AG04450 (cell line): ENCODE data around the gene AZIN2. TPM values are rescaled to one million over a fixed set of nuclear protein-coding genes. Genes with fewer than 3 reads are reported as not detected.

Experiments used
- CTCF ChIA-PET: fragments of 300-600, 350-600 bp; formaldehyde crosslinking; extraction: SDS; loops from one replicate; lab custom pipeline; 2022; ENCODE audit warnings: antibody characterized with exemption, inconsistent platforms; lab: Charles Lee
- POLR2A ChIA-PET: fragments of 350-600 bp; formaldehyde crosslinking; extraction: SDS; loops from one replicate; lab custom pipeline; 2021; ENCODE audit warnings: antibody characterized with exemption, inconsistent platforms; lab: Yijun Ruan, JAX
- DNase-seq: peaks from one replicate; pipeline ENCODE4 v3.0.0-alpha.2; 2011; ENCODE audit warnings: low read depth, low spot score
- H3K27ac ChIP-seq: one replicate; pipeline ENCODE4 v1.5.1; 2012; ENCODE audit warnings: low read depth, low read length, control low read depth
- H3K27me3 ChIP-seq: one replicate; pipeline ENCODE4 v1.6.0; 2012; ENCODE audit warnings: low read length; ENCODE audit not compliant: control insufficient read depth, insufficient read depth
- H3K4me3 ChIP-seq: 2 replicates; pipeline ENCODE4 v1.5.1; 2011; ENCODE audit warnings: mild to moderate bottlenecking, low read depth, low read length, control low read depth
- H3K9me3 ChIP-seq: 2 replicates; pipeline ENCODE4 v1.5.1; 2012; ENCODE audit warnings: low read length; ENCODE audit not compliant: control insufficient read depth, insufficient read depth
- polyA plus RNA-seq: library from polyadenylated mRNA; depleted of rRNA; stranded (reverse); fragments of >200 nt; gene quantifications from 2 replicates; pipeline ENCODE4 v1.2.3, GENCODE V29; 2011
- TF ChIP-seq, protein P1 (sequence below): IDR thresholded peaks from 2 replicates; pipeline ENCODE4 v1.5.1; 2011; ENCODE audit warnings: low read depth, low read length, control low read depth, inconsistent platforms

The AZIN2 gene
- polyA plus RNA-seq, 1 experiment: 7.0 TPM

- ChIA-PET POLR2A (no interaction called here), CTCF (interaction anchor here (0.6 to 4.5 kb wide), 11 partner anchors 11 to 516 kb away, joined by 3 to 58 read pairs (median 4); partner anchors contain the start of gene AZIN2)
- no peak overlapping the region for H3K27ac ChIP-seq
- DNase-seq: no peak
- TF ChIP-seq, protein P1, sequence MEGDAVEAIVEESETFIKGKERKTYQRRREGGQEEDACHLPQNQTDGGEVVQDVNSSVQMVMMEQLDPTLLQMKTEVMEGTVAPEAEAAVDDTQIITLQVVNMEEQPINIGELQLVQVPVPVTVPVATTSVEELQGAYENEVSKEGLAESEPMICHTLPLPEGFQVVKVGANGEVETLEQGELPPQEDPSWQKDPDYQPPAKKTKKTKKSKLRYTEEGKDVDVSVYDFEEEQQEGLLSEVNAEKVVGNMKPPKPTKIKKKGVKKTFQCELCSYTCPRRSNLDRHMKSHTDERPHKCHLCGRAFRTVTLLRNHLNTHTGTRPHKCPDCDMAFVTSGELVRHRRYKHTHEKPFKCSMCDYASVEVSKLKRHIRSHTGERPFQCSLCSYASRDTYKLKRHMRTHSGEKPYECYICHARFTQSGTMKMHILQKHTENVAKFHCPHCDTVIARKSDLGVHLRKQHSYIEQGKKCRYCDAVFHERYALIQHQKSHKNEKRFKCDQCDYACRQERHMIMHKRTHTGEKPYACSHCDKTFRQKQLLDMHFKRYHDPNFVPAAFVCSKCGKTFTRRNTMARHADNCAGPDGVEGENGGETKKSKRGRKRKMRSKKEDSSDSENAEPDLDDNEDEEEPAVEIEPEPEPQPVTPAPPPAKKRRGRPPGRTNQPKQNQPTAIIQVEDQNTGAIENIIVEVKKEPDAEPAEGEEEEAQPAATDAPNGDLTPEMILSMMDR: no peak
- H3K4me3 ChIP-seq: no peak overlapping the region
- H3K27me3 ChIP-seq: no peaks in the 10 kb centered on the region
- H3K9me3 ChIP-seq: no peaks in the 10 kb centered on the region
These were observed 13.5 kb downstream of the AZIN2 start for GRCh38 chr1:33094486-33094885.

- Histone ChIP-seq H3K27me3 (no peaks in the 10 kb centered on the region), H3K9me3 (no peaks in the 10 kb centered on the region), H3K27ac (no peak overlapping the region), H3K4me3 (no peak overlapping the region)
- TF ChIP-seq, protein P1: peak; percentile 99
- ChIA-PET POLR2A (no interaction called here), CTCF (interaction anchor here (0.6 to 4.5 kb wide), 26 partner anchors 11 to 518 kb away, joined by 3 to 58 read pairs (median 4); partner anchors contain the start of gene AZIN2)
- peak; percentile 29 for DNase-seq
These were observed 14.1 kb downstream of the AZIN2 start for GRCh38 chr1:33094971-33095604.

DNA sequence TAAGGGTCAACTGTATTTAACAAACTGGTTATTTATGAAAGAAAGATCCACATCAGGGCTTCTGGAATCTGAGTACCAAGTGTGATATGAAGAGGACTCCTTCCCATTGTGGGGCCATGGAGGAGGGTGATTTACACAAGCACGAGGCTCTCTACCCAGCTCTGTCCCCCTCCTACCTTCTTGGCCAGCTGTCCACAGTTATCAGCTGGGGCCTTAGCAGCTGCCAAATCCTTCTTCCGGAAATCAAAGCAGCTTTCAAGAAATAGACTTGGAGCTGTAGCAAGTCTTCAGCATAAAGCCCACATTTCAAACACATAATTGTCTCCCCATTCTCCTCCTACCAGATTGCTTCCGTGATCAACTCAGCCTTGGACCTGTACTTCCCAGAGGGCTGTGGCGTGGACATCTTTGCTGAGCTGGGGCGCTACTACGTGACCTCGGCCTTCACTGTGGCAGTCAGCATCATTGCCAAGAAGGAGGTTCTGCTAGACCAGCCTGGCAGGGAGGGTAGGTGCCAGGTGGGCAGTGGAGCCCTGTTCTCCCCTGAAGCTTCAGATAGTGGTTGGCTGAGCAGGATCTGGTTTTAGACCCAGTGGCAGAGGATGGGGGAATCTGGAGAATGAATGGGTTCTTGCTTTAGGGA lies 15.5 kb downstream of the AZIN2 start:
- TF ChIP-seq, protein P1: no peak
- H3K27ac ChIP-seq: peak overlapping the region; percentile 81
- POLR2A ChIA-PET: interaction anchor here (0.6 to 1.4 kb wide), 3 partner anchors 18 to 85 kb away, joined by 3 to 7 read pairs (median 4); partner anchors contain the start of gene TRIM62

DNA sequence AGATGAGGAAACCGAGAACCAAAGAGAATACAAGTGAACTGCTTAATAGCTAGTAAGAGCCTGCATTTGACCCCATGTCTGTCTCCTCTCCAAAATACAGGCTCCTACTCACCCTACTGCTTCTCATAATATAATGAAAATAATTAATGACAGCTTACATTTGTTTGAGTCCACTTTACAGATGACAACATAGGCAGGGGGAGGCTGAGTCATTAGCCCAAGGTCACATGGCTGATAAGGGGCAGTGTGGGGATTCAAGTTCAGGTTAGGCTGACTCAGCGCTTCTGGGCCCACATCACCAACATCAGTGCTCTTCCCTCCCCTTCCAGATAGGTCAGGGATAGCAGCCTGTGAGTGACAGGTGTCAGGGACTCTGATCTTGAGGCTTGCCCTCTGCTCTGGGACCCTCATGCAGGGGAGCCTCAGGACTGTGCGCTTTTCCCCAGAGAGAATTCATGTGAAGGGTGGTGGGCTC lies 16.2 kb downstream of the AZIN2 start:
- no peaks in the 10 kb centered on the region for H3K9me3 ChIP-seq
- no peaks in the 10 kb centered on the region for H3K27me3 ChIP-seq
- POLR2A ChIA-PET: interaction anchor here (1.1 to 1.4 kb wide), 2 partner anchors 30 to 84 kb away, joined by 3 to 4 read pairs; partner anchors contain the start of gene TRIM62
- no peak overlapping the region for H3K4me3 ChIP-seq
- peak overlapping the region; percentile 85 for H3K27ac ChIP-seq
- DNase-seq: no peak
- CTCF ChIA-PET: interaction anchor here (0.5 to 4.5 kb wide), 6 partner anchors 13 to 374 kb away, joined by 3 to 58 read pairs (median 6); partner anchors contain the start of gene AZIN2
- TF ChIP-seq, protein P1: no peak

More for the DNA sequence above, 15.5 kb downstream of the AZIN2 start:
- CTCF ChIA-PET: interaction anchor here (0.5 to 4.5 kb wide), 10 partner anchors 13 to 375 kb away, joined by 3 to 58 read pairs (median 6); partner anchors contain the start of gene AZIN2
- DNase-seq: peak; percentile 39
- Histone ChIP-seq H3K27me3 (no peaks in the 10 kb centered on the region), H3K4me3 (no peak overlapping the region), H3K9me3 (no peaks in the 10 kb centered on the region)
